ENCODE results near the gene FBXL7. TPM values are rescaled to one million over a fixed set of nuclear protein-coding genes. Genes with fewer than 3 reads are reported as not detected.

Gene FBXL7
- total RNA-seq, 1 experiment from 2014 or later = not detected

DNA sequence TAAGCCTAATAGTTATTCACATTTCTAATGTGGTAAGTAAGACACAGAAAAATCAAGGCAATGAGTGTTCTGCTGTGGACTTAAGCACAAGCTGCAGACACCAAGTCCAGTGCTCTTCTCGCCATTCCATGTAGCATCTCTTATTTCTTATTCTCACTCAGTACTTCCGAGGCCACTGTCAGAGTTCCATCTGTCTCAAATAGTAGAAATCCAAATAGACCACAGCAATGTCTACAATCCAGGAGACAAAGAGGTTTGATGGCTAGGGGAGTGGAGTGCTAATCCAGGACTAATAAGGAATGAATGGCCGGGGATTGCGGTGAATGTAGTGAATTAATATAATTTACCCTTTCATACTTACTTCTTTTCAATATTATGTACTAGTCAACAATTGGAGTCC, 147.3 kb downstream of the FBXL7 start:
- TF ChIP-seq, protein P1, sequence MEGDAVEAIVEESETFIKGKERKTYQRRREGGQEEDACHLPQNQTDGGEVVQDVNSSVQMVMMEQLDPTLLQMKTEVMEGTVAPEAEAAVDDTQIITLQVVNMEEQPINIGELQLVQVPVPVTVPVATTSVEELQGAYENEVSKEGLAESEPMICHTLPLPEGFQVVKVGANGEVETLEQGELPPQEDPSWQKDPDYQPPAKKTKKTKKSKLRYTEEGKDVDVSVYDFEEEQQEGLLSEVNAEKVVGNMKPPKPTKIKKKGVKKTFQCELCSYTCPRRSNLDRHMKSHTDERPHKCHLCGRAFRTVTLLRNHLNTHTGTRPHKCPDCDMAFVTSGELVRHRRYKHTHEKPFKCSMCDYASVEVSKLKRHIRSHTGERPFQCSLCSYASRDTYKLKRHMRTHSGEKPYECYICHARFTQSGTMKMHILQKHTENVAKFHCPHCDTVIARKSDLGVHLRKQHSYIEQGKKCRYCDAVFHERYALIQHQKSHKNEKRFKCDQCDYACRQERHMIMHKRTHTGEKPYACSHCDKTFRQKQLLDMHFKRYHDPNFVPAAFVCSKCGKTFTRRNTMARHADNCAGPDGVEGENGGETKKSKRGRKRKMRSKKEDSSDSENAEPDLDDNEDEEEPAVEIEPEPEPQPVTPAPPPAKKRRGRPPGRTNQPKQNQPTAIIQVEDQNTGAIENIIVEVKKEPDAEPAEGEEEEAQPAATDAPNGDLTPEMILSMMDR (IDR thresholded peaks at IDR 0.05; ENCODE audit: unreplicated experiment) = no peak
- Mint-ChIP-seq H3K4me1 (ENCODE audit: insufficient read depth, unreplicated experiment) (peaks cover 9% of the 10 kb centered on the region), H3K4me3 (ENCODE audit: unreplicated experiment) (no peak overlapping the region), H3K27me3 (ENCODE audit: insufficient read depth, unreplicated experiment) (no peaks in the 10 kb centered on the region), H3K27ac (ENCODE audit: low read depth, unreplicated experiment) (no peak overlapping the region), H3K36me3 (ENCODE audit: insufficient read depth, unreplicated experiment) (no peaks in the 10 kb centered on the region), H3K9me3 (ENCODE audit: unreplicated experiment) (no peaks in the 10 kb centered on the region)
- POLR2A ChIA-PET = no interaction called here
- CTCF ChIA-PET = no interaction called here
- no peak for DNase-seq (ENCODE audit: unreplicated experiment)
- intact Hi-C loops (cut with micrococcal nuclease) = no loop called here
- no TSS peak for BruUV-seq (replicated peaks)

GRCh38 chr5:15650266-15650665, 150.3 kb downstream of the FBXL7 start:
- ChIA-PET POLR2A (no interaction called here), CTCF (no interaction called here)
- Mint-ChIP-seq H3K36me3 (ENCODE audit: insufficient read depth, unreplicated experiment) (no peaks in the 10 kb centered on the region), H3K27me3 (ENCODE audit: insufficient read depth, unreplicated experiment) (no peaks in the 10 kb centered on the region), H3K4me3 (ENCODE audit: unreplicated experiment) (no peak overlapping the region), H3K4me1 (ENCODE audit: insufficient read depth, unreplicated experiment) (peaks cover 6% of the 10 kb centered on the region), H3K27ac (ENCODE audit: low read depth, unreplicated experiment) (no peak overlapping the region), H3K9me3 (ENCODE audit: unreplicated experiment) (no peaks in the 10 kb centered on the region)
- intact Hi-C loops (cut with micrococcal nuclease) = no loop called here
- no TSS peak for BruUV-seq (replicated peaks)
- TF ChIP-seq, protein P1 (IDR thresholded peaks at IDR 0.05; ENCODE audit: unreplicated experiment) = no peak
- no peak for DNase-seq (ENCODE audit: unreplicated experiment)

GRCh38 chr5:15654779-15655178, 154.8 kb downstream of the FBXL7 start:
- DNase-seq (ENCODE audit: unreplicated experiment) = no peak
- TF ChIP-seq, protein P1 (IDR thresholded peaks at IDR 0.05; ENCODE audit: unreplicated experiment) = no peak
- no peaks in the 10 kb centered on the region for H3K4me1 Mint-ChIP-seq (ENCODE audit: insufficient read depth, unreplicated experiment)
- no peak overlapping the region for H3K4me3 Mint-ChIP-seq (ENCODE audit: unreplicated experiment)
- no peaks in the 10 kb centered on the region for H3K27me3 Mint-ChIP-seq (ENCODE audit: insufficient read depth, unreplicated experiment)
- BruUV-seq (replicated peaks) = no TSS peak
- no peaks in the 10 kb centered on the region for H3K9me3 Mint-ChIP-seq (ENCODE audit: unreplicated experiment)
- ChIA-PET POLR2A (no interaction called here), CTCF (interaction anchor here (0.7 kb wide), 1 partner anchor 356 kb away, joined by 4 read pairs; no protein-coding TSS in a partner anchor)
- intact Hi-C loops (cut with micrococcal nuclease) = no loop called here
- H3K36me3 Mint-ChIP-seq (ENCODE audit: insufficient read depth, unreplicated experiment) = no peaks in the 10 kb centered on the region
- H3K27ac Mint-ChIP-seq (ENCODE audit: low read depth, unreplicated experiment) = no peak overlapping the region

DNA sequence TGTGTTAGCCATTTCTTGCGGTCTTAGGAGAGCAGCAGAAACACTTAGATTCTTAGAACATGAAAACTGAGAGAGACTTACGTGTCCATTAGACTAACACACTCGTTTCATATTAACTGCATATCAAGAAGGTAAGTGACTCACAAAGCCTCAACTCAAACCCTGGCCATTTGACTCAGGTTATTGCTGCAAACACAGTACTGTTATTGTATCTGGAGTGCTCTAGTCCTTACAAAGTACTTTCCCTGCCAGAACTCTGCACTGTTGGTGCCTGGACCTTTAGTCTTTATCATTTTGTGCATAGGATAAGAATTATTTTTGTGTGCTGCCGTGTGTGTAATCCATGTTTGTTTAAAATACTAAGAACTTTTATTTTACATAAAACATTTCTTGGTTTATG, 155.7 kb downstream of the FBXL7 start:
- H3K27me3 Mint-ChIP-seq (ENCODE audit: insufficient read depth, unreplicated experiment) = no peaks in the 10 kb centered on the region
- DNase-seq (ENCODE audit: unreplicated experiment) = no peak
- CTCF ChIA-PET = no interaction called here
- H3K27ac Mint-ChIP-seq (ENCODE audit: low read depth, unreplicated experiment) = no peak overlapping the region
- TF ChIP-seq, protein P1 (IDR thresholded peaks at IDR 0.05; ENCODE audit: unreplicated experiment) = no peak
- POLR2A ChIA-PET = no interaction called here
- intact Hi-C loops (cut with micrococcal nuclease) = no loop called here
- no peaks in the 10 kb centered on the region for H3K4me1 Mint-ChIP-seq (ENCODE audit: insufficient read depth, unreplicated experiment)
- H3K9me3 Mint-ChIP-seq (ENCODE audit: unreplicated experiment) = no peaks in the 10 kb centered on the region
- no peaks in the 10 kb centered on the region for H3K36me3 Mint-ChIP-seq (ENCODE audit: insufficient read depth, unreplicated experiment)
- BruUV-seq (replicated peaks) = no TSS peak
- H3K4me3 Mint-ChIP-seq (ENCODE audit: unreplicated experiment) = no peak overlapping the region
